Stimulated activated naive CD4-positive, alpha-beta T cell treated with Interleukin-2 at 50 U/mL for 16 hours (primary cell): ENCODE measurements around the gene NUDT17.
A peak's percentile ranks its signal among the peaks of the same experiment; 100 is the strongest.

Experiments
- DNase-seq: peaks from one replicate; lab custom pipeline; 2025; lab: John Stamatoyannopoulos, UW

The NUDT17 gene

DNA sequence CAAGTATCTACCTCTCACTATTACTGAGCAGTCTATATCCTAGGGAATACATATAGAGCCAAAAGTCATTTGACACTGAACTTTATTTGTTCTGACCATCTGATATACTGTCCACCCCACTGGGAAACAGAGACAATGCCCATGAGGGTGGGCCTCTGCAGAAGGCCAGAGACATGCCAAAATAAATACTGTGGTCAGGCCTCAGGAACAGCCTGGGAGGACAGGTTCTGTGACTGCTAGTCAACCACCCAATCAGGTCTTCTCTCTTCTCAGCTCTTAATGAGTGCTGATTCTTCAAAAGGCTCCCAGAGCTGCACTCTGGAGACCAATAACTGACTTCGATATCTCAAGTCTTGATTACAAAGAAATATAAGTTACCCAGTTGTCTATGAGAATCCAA, 45.7 kb downstream of the NUDT17 start:
- no peak for DNase-seq

DNA sequence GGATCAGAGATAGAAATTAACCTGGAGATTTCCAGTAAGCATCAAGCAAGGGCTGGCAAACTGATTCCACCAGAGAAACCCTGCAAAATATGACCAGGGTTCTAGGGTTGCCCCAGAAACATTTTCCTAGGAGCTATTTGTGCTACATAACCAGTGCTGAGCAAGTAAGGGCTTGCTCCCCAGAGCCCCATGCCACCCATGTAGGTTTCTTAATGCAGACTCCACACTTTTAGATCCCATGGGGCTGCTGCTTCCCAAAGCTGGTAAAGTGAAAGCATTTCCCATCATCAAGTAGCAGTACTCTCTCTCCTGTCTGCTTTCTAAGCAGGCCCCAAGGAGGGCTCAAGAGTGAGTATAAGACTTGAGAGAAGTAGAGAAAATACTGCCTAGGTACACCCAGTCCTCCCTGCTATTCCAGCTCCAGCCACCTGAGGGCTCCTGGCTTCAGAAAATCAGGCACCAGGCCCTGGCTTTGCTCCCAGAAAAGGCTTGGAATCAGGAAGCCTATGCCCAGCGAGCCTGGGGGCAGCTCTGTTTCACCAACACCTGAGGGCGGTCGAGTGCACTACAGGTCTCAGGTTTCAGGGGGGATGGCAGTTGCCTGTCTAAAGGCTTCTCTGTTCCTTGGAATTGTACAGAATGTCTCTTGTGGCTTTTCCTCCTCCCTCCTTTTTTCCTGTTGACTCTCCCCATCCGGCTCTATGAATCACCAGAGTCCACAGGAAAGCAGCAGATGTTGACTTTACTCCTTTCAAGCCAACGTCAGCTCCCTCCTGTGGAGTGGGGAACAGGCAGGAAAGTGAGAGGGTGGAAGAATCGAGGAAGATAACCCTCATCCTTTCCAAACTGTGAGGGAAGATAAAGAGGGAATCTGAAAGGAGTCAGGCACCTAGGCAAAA, 46.4 kb downstream of the NUDT17 start:
- peak; percentile 21 for DNase-seq

DNA sequence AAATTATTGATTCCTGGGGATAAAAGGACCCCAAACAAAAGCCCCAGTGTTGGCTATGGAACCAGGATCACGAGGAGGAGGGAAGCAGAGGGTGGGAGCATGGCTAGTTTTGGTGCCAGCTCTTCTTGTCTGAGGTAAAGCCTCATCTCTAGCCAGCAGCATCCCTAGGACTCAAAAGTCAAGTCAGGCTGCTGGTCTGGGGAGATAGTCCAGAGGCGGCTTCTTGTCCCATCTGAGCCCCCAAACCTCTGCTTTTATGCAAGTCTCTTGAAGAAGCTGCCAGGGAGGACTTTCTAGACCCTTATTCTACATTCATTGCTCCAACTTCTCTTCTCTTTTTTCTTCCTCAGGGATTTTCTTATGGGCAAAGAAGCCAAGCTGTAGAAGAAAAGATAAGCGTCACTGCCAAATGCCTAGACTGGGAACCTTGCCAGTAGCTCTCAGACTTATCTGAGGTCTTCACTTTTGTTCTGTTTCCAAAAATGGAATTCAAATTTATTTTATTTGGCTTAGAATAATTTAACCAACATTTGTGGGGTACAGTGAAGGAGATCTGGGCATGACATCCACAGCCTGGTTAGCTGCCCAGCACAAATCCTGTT, 47.2 kb downstream of the NUDT17 start:
- DNase-seq: no peak

DNA sequence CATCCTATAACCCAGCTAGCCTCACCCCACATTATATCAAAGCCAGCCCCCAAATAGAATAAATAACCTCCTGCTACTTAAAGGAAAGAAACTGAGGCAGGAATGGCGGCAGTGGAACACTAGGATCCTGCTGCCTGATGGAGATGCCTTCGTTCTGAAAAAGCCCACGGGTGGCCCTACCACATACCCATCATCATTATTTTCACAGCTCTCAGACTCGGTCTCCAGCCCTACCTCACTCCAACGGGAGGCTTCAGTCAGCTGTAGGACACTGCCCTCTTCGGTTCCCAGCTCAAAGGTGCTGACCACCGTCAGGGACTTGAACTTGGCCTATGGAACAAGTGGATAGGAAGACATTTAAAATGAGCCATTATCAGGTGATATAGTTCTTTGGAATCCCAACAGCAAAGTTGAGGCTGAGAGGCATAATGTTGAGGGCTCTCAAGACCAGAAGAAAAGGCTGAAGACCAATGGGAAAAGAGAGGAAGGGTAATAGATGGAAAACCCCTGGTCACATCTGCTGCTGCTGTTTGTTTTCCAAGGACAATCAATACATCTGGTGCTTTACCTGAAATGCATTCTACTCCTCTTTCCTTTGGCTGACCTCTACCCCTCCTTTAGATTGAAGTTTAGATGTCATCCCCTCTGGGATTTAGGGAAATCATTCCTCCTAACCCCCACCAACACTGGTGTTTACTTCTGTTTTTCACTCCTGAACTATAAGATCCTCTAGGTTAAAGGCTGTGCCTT, 48.1 kb downstream of the NUDT17 start:
- DNase-seq: no peak

DNA sequence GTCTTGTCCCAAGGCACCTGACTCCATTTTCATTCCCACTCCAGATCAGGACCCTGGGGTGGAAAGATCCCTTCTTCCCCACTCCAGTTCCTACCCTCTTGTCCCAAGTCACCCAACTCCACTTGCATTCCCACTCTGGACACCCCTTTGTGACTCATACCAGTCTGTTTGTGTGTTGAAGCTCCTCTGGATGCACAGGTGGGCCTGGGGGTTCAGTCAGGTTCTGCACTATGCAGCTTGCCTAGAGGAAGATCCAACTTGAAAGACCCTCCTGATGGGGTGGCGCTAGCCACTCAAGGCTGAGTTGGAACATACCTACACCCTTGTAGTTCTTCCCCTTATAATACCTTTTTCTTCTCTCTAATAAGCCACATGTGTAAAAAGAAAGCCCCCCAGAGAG, 50.0 kb downstream of the NUDT17 start:
- no peak for DNase-seq

DNA sequence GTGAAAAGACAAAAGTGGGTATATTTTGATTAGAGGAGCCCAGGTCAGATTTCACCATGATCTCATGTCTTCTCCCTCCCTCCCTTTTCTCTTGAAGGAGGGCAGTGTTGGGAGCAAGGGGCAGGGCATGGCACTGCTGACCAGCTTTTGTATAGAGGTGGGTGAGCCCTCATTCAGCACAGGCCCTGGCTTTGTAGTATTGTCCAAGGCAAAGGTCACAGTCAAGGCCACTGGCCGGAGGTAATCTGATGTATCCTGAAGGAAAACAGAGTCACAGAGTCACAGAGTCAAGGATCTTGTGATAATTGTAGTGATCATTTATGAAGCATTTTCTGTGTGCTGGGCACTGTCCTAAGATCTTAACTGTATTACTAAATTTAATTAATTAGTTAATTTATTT, 52.5 kb downstream of the NUDT17 start:
- no peak for DNase-seq
